KMS-11 (cell line): Measurements from ENCODE around the gene GALT.

ENCODE experiments used
- H2AFZ ChIP-seq: fragments of 200-600 bp; sonication (generic); 2 replicates; pipeline ENCODE4 v1.6.1; 2016; ENCODE audit warnings: antibody characterized with exemption, mixed run types, low read depth
- H3K27ac ChIP-seq: fragments of 200-600 bp; sonication (generic); 2 replicates; pipeline ENCODE4 v1.6.1; 2016; ENCODE audit warnings: mild to moderate bottlenecking, mixed run types
- H3K27me3 ChIP-seq: fragments of 200-600 bp; sonication (generic); 2 replicates; pipeline ENCODE4 v1.6.1; 2017; ENCODE audit warnings: mild to moderate bottlenecking, low read depth, mixed run types, moderate library complexity; ENCODE audit not compliant: insufficient read depth
- H3K36me3 ChIP-seq: fragments of 200-600 bp; sonication (generic); 2 replicates; pipeline ENCODE4 v1.6.1; 2017; ENCODE audit warnings: mild to moderate bottlenecking, mixed run types; ENCODE audit not compliant: insufficient read depth
- H3K4me1 ChIP-seq: fragments of 200-600 bp; sonication (generic); 2 replicates; pipeline ENCODE4 v1.6.1; 2016; ENCODE audit warnings: mild to moderate bottlenecking, low read depth, mixed run types; ENCODE audit not compliant: poor library complexity, severe bottlenecking
- H3K4me2 ChIP-seq: fragments of 200-600 bp; sonication (generic); 2 replicates; pipeline ENCODE4 v1.7.0; 2016; ENCODE audit warnings: mild to moderate bottlenecking, mixed run types
- H3K4me3 ChIP-seq: fragments of 200-600 bp; sonication (generic); IDR thresholded peaks from 2 replicates; pipeline ENCODE4 v1.6.1; 2017; ENCODE audit warnings: low read depth, low read length, mixed read lengths; ENCODE audit not compliant: insufficient read depth
- H3K79me2 ChIP-seq: fragments of 200-600 bp; sonication (generic); 2 replicates; pipeline ENCODE4 v1.6.1; 2016; ENCODE audit warnings: low read depth, mixed run types; ENCODE audit not compliant: insufficient read depth
- H3K9ac ChIP-seq: fragments of 200-600 bp; sonication (generic); 2 replicates; pipeline ENCODE4 v1.6.1; 2016; ENCODE audit warnings: mild to moderate bottlenecking, mixed run types
- H4K20me1 ChIP-seq: fragments of 200-600 bp; sonication (generic); 2 replicates; pipeline ENCODE4 v1.6.1; 2016; ENCODE audit warnings: mild to moderate bottlenecking, mixed run types; ENCODE audit not compliant: insufficient read depth
- TF ChIP-seq, protein P1 (sequence below): fragments of 200-600 bp; sonication (generic); conservative IDR thresholded peaks from 2 replicates; pipeline ENCODE4 v1.6.1; 2017; ENCODE audit warnings: low read depth, mild to moderate bottlenecking, antibody characterized with exemption, low read length, moderate library complexity, mixed read lengths

Gene GALT

DNA sequence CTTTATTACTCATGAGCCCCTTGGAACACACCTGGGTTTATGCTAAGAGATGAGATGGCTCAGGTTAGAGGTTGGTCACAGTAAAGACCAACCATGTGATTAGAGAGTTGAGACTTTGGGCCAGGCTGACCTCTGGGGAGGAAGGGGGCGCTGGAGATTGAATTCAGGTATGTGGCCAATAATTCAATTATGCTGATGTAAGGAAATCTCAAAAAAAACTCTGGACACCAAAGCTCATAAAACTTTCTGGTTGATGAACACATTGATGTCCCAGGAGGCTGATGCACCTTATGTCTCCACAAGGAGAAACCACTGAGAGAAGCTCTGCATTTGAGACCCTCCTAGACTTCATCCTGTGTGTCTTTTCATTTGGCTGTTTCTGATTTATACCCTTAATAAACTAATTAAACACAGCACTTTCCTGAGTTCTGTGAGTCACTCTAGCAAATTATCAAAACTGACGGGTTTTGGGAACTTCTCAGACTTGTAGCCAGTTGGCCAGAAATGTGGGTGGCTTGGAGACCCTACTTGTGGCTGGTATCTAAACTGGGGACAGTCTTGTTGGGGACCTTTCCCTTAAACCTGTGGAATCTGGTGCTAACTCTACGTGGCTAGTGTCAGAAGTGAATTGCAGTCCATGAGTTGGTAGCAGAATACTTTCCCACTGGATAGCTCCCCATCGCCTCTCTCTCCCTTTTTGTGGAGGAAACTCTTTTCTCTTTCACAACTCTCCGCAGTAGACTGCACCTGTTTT lies 23.5 kb downstream of the GALT start:
- H3K36me3 ChIP-seq, result no peaks in the 10 kb centered on the region
- no peak overlapping the region for H3K4me2 ChIP-seq
- no peaks in the 10 kb centered on the region for H3K4me1 ChIP-seq
- H3K27me3 ChIP-seq, result no peaks in the 10 kb centered on the region
- H3K79me2 ChIP-seq, result no peaks in the 10 kb centered on the region
- no peaks in the 10 kb centered on the region for H4K20me1 ChIP-seq
- no peak overlapping the region for H3K9ac ChIP-seq
- H3K4me3 ChIP-seq, result no peak overlapping the region
- TF ChIP-seq, protein P1, sequence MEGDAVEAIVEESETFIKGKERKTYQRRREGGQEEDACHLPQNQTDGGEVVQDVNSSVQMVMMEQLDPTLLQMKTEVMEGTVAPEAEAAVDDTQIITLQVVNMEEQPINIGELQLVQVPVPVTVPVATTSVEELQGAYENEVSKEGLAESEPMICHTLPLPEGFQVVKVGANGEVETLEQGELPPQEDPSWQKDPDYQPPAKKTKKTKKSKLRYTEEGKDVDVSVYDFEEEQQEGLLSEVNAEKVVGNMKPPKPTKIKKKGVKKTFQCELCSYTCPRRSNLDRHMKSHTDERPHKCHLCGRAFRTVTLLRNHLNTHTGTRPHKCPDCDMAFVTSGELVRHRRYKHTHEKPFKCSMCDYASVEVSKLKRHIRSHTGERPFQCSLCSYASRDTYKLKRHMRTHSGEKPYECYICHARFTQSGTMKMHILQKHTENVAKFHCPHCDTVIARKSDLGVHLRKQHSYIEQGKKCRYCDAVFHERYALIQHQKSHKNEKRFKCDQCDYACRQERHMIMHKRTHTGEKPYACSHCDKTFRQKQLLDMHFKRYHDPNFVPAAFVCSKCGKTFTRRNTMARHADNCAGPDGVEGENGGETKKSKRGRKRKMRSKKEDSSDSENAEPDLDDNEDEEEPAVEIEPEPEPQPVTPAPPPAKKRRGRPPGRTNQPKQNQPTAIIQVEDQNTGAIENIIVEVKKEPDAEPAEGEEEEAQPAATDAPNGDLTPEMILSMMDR, result no peak
- no peak overlapping the region for H3K27ac ChIP-seq
- H2AFZ ChIP-seq, result no peak overlapping the region

DNA sequence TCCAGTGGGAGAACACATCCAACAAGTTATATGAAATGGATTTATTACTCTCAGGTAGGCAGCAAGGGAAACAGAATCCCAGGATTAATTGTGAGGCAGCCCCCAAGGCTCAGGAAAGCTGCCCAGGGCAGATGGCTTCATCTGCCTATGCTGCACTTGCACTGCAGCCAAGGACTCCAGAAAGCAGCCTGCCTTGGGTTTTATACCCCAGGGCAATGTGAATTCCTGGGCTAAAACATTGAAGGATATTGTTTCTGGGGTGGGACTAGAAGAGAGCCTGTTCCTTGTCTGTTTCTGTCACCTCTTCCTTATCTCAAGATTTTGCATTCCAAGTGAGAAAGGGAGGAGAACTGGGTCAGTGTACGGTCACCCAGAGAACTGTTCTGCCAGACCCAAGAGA lies 24.8 kb downstream of the GALT start:
- Histone ChIP-seq H3K27ac (no peak overlapping the region), H2AFZ (no peak overlapping the region), H3K4me2 (no peak overlapping the region), H3K4me3 (no peak overlapping the region), H3K27me3 (no peaks in the 10 kb centered on the region), H3K4me1 (no peaks in the 10 kb centered on the region), H3K36me3 (no peaks in the 10 kb centered on the region), H4K20me1 (no peaks in the 10 kb centered on the region), H3K9ac (no peak overlapping the region), H3K79me2 (no peaks in the 10 kb centered on the region)
- TF ChIP-seq, protein P1, result no peak

DNA sequence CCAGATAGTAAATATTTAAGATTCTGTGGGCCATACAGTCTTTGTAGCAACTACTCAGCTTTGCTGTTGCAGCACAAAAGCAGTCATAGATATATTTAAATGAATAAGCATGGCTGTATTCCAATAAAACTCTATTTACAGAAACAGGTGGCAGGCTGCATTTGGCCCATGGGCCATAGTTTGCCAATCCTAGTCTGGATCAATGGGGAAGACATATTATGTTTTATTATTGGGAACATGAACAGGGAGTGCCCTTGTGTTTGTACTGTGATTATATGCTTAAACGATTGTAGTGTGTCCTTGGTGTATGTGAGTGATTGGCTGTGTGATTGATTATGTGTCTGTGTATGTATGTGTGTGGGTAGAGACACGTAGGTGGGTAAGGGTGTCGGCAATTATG lies 28.0 kb downstream of the GALT start:
- TF ChIP-seq, protein P1, result no peak
- H3K4me1 ChIP-seq, result no peaks in the 10 kb centered on the region
- H3K27ac ChIP-seq, result no peak overlapping the region
- H3K36me3 ChIP-seq, result no peaks in the 10 kb centered on the region
- no peak overlapping the region for H2AFZ ChIP-seq
- no peaks in the 10 kb centered on the region for H3K27me3 ChIP-seq
- no peaks in the 10 kb centered on the region for H3K79me2 ChIP-seq
- no peak overlapping the region for H3K4me3 ChIP-seq
- H3K9ac ChIP-seq, result no peak overlapping the region
- H3K4me2 ChIP-seq, result no peak overlapping the region
- H4K20me1 ChIP-seq, result no peaks in the 10 kb centered on the region

DNA sequence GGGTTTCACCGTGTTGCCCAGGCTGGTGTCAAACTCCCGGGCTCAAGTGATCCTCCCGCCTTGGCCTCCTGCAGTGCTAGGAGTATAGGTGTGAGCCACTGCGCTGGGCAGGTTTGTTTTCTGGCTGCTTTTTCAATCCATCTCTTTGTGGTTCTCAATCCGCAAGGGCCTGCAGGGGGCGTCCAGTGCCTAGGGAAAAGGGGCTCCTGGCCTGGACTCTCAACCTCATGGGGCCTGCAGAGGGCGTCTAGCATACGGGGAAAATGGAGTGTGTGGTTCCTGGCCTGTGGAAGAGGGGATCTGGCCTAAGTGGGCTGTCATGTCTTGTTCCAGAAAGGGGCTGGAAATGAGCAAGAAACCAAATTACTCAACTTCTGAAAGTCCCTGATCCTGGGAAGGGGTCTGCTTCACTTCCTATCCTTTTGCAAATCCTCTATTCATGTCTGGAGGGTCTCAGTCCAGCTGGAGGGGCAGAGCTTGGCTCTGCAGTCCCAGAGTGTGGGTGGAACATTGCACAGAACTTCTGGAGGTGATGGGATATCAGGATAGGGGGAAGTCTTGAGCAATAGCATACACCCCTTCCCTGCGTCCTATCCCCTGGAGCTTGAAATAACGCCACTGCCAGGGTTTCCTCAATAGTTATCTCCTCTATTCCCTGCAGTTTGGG lies 28.7 kb downstream of the GALT start:
- H3K9ac ChIP-seq, result no peak overlapping the region
- no peaks in the 10 kb centered on the region for H3K27me3 ChIP-seq
- TF ChIP-seq, protein P1, result peak; percentile 43
- no peak overlapping the region for H2AFZ ChIP-seq
- H3K4me1 ChIP-seq, result no peaks in the 10 kb centered on the region
- no peak overlapping the region for H3K4me2 ChIP-seq
- no peak overlapping the region for H3K27ac ChIP-seq
- no peaks in the 10 kb centered on the region for H4K20me1 ChIP-seq
- no peaks in the 10 kb centered on the region for H3K79me2 ChIP-seq
- H3K4me3 ChIP-seq, result no peak overlapping the region
- no peaks in the 10 kb centered on the region for H3K36me3 ChIP-seq
